Neural crest cell (in vitro differentiated cells): ENCODE results near the gene SHC2. TPM values are rescaled to one million over a fixed set of nuclear protein-coding genes. Genes with fewer than 3 reads are reported as not detected.

Experiments used
- DNase-seq: peaks from one replicate; pipeline ENCODE4 v3.0.0; 2021; ENCODE audit warnings: low read depth, mixed read lengths, low spot score
- H3K27ac Mint-ChIP-seq: one replicate; pipeline ENCODE4 v1.8.0; 2021; ENCODE audit warnings: mild to moderate bottlenecking, mixed read lengths; ENCODE audit not compliant: unreplicated experiment
- H3K27me3 Mint-ChIP-seq: 2 replicates; pipeline ENCODE4 v1.8.0; 2021; ENCODE audit warnings: low read depth, mild to moderate bottlenecking, mixed read lengths
- H3K36me3 Mint-ChIP-seq: 2 replicates; pipeline ENCODE4 v1.8.0; 2021; ENCODE audit warnings: low read depth, mild to moderate bottlenecking, mixed read lengths
- H3K4me1 Mint-ChIP-seq: 2 replicates; pipeline ENCODE4 v1.8.0; 2021; ENCODE audit warnings: mixed read lengths
- H3K4me3 Mint-ChIP-seq: one replicate; pipeline ENCODE4 v1.8.0; 2021; ENCODE audit warnings: mild to moderate bottlenecking, mixed read lengths
- H3K9me3 Mint-ChIP-seq: 2 replicates; pipeline ENCODE4 v1.8.0; 2021; ENCODE audit warnings: mixed read lengths
- total RNA-seq: library from RNA; stranded (reverse); gene quantifications from 2 replicates; pipeline ENCODE4 v1.2.1, GENCODE V29; 2021
- TF ChIP-seq, protein P1 (sequence below): fragments of 200-600 bp; sonication (generic); conservative IDR thresholded peaks from 2 replicates; pipeline ENCODE4 v1.5.0; 2021; ENCODE audit warnings: antibody characterized with exemption, mild to moderate bottlenecking

SHC2 gene
- total RNA-seq, 1 donor from 2014 or later: 45.2 TPM

DNA sequence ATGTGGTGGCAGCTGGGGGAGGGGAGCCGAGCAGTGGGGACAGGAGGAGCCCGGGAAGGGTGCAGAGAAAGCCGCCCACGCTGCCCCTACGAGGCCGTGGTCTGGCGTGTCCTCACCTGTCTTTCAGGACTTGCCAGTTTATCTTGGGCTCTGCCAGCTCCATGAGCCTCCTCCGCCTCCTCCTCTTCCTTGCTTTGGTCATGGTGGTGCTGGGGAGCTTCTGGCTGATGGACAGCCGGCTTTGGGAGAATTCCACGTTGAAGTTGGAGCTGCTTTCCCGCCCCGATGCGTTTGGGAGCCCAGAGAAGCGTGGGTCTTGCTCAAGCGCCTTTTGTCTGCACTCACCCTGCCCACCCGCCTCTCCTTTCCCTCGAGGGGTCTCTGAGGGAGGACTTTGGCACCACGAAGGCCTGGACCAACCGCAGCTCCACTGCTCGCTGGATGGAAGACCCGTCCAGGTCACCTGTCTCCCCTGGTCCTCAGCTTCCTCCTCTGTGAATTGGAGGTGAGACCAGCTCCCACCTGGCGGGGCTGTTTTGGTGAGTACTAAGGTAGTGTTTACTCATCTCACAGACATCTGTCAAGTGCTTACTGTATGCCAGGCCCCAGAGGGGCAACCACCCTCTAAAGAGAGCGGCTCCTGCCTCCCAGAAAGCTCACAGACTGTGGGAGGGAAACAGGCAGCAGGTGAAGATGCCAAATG, 86.5 kb downstream of the SHC2 start:
- peaks cover 13% of the 10 kb centered on the region for H3K4me1 Mint-ChIP-seq
- H3K9me3 Mint-ChIP-seq: no peaks in the 10 kb centered on the region
- DNase-seq: no peak
- TF ChIP-seq, protein P1, sequence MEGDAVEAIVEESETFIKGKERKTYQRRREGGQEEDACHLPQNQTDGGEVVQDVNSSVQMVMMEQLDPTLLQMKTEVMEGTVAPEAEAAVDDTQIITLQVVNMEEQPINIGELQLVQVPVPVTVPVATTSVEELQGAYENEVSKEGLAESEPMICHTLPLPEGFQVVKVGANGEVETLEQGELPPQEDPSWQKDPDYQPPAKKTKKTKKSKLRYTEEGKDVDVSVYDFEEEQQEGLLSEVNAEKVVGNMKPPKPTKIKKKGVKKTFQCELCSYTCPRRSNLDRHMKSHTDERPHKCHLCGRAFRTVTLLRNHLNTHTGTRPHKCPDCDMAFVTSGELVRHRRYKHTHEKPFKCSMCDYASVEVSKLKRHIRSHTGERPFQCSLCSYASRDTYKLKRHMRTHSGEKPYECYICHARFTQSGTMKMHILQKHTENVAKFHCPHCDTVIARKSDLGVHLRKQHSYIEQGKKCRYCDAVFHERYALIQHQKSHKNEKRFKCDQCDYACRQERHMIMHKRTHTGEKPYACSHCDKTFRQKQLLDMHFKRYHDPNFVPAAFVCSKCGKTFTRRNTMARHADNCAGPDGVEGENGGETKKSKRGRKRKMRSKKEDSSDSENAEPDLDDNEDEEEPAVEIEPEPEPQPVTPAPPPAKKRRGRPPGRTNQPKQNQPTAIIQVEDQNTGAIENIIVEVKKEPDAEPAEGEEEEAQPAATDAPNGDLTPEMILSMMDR: no peak
- no peaks in the 10 kb centered on the region for H3K36me3 Mint-ChIP-seq
- peaks cover 11% of the 10 kb centered on the region for H3K27me3 Mint-ChIP-seq
- H3K4me3 Mint-ChIP-seq: no peak overlapping the region
- H3K27ac Mint-ChIP-seq: no peak overlapping the region

- Mint-ChIP-seq H3K27me3 (peaks cover 13% of the 10 kb centered on the region), H3K4me1 (peaks cover 13% of the 10 kb centered on the region), H3K9me3 (no peaks in the 10 kb centered on the region), H3K36me3 (no peaks in the 10 kb centered on the region), H3K4me3 (no peak overlapping the region), H3K27ac (no peak overlapping the region)
- TF ChIP-seq, protein P1: no peak
- DNase-seq: no peak
These were observed 87.2 kb downstream of the SHC2 start for GRCh38 chr19:373391-374182.

DNA sequence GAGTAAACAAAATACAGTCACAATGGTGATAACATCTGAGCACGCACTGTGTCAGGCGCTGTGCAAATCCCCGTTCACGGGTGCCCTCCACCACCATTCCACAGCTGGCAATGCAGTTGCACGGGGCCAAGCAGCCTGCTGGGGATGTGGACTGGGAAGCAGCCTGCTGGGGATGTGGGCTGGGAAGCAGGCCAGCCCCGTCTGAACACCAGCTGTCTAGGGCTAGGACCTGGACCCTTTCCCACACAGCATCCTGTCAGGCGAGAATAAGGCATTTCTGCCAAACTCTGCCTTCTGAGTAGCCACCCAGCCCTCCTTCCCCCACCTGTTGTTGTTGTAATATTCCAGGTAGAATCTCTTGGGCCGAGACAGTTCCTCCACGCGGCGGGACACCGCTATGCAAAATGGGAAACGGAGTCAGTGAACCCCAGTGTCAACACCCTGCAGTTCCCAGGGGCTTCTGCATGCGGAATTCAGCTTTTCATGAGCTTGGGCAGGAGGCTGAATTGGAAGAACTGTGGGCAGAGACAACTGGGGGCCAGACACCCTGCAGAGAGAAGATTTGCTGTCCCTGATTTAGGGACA, 88.4 kb downstream of the SHC2 start:
- Mint-ChIP-seq H3K27ac (no peak overlapping the region), H3K36me3 (no peaks in the 10 kb centered on the region), H3K27me3 (peaks cover 11% of the 10 kb centered on the region), H3K4me3 (no peak overlapping the region), H3K9me3 (no peaks in the 10 kb centered on the region), H3K4me1 (peaks cover 13% of the 10 kb centered on the region)
- no peak for DNase-seq
- TF ChIP-seq, protein P1: no peak

GRCh38 chr19:371501-372168, 89.2 kb downstream of the SHC2 start:
- TF ChIP-seq, protein P1: no peak
- peaks cover 17% of the 10 kb centered on the region for H3K27me3 Mint-ChIP-seq
- peaks cover 13% of the 10 kb centered on the region for H3K4me1 Mint-ChIP-seq
- no peak overlapping the region for H3K27ac Mint-ChIP-seq
- H3K36me3 Mint-ChIP-seq: no peaks in the 10 kb centered on the region
- no peak overlapping the region for H3K4me3 Mint-ChIP-seq
- H3K9me3 Mint-ChIP-seq: no peaks in the 10 kb centered on the region
- DNase-seq: no peak

DNA sequence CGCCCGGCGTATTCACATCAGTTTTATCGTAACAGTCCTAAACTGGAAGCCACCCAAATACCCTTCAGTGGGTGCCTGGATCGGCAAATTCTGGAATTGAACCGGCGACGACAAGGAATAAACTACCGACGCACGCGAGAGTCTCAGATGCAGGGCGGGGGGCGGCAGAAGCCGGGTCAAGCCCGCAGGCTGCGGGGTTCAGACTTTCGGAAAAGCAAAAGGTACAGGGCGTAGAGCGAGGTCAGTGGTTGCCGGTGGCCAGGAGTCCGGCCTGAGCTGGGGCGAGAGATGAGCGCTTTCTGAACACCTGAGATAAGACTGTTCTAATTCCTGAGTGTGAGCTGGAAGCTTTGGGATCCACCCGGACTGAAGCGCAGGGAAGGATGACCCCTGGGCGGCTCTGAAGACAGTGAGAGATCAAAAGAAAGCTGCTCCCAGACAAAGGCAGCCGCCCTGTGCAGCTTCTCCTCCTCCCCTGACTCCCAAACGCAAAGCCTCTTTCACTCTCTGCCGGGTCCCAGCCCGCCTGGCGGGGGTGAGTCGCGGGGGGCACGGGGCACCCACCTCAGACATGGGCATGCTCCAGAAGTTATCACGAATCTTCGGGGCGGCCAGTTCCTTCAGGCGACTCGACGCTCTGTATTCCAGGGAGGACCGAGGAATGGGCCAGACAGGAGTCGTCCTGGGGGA, 90.0 kb downstream of the SHC2 start:
- Mint-ChIP-seq H3K4me3 (no peak overlapping the region), H3K27me3 (peaks cover 17% of the 10 kb centered on the region), H3K9me3 (no peaks in the 10 kb centered on the region), H3K27ac (no peak overlapping the region), H3K36me3 (no peaks in the 10 kb centered on the region), H3K4me1 (peaks cover 13% of the 10 kb centered on the region)
- TF ChIP-seq, protein P1: no peak
- DNase-seq: no peak
